Dermis blood vessel endothelial cell (primary cell): ENCODE data around the gene IPO7. TPM values are rescaled to one million over a fixed set of nuclear protein-coding genes. Genes with fewer than 3 reads are reported as not detected.

Experiments used
- DNase-seq: peaks from one replicate; pipeline ENCODE4 v3.0.0; 2010
- total RNA-seq: library from RNA; depleted of rRNA; stranded (reverse); fragments of >200 nt; gene quantifications from 2 replicates; pipeline ENCODE4 v1.2.3, GENCODE V29; 2014

The IPO7 gene
- total RNA-seq, 1 donor from 2014 or later: 119 TPM

DNA sequence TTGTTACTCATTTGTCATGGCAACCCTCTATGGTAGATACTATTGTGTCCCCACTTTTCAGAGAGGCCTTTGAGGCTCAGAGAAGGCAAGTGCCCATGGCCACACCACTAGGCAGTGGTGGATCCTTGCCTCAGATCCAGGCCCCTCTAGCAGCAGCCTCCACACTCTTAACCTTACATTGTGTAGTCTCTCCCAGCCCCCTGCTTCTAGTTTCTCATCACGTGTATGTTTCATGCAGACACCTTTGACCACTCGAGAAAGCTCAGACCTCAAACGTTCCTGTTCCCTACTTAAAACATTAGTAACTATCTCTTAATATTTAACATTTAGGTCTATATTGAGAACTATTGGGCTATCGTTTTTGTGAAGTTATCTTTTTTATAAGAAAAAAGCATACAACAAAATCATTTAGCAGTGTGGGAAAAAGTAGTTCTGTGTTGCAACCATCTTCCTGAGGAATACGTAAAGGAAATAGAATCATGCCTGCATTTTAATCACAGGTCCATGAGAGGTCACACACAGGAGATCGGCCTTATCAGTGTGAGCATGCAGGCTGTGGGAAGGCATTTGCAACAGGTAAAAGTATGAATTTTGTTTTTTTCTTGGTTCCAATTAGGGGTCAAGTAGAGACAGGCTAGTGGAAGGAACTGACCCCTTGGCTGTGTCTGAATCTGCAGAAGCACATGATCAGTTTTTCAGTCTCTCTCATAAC is 111.5 kb downstream of the IPO7 start:
- DNase-seq: no peak

Other genes with a start within 250 kb of the IPO7 start
- gene DENND5A, start 119.3 kb upstream of the IPO7 start, total RNA-seq: 146 and 195 TPM in 2 replicates
- 33.8 and 48.2 TPM in 2 replicates for gene TMEM41B, start 70.1 kb upstream of the IPO7 start, total RNA-seq
- 30.1 and 32.4 TPM in 2 replicates for gene ZNF143, start 76.4 kb downstream of the IPO7 start, total RNA-seq
- gene WEE1, start 189.0 kb downstream of the IPO7 start, total RNA-seq: 32.0 and 35.1 TPM in 2 replicates